Central memory CD4-positive, alpha-beta T cell (primary cell): ENCODE data around the gene IRF4.
"Not testable (repeated sequence)": the region's sequence is repeated elsewhere in the genome, so short reads cannot be mapped to it uniquely, and the experiment has no call there.

Experiments used
- DNase-seq: peaks from one replicate; pipeline ENCODE4 v3.0.0; 2022

The IRF4 gene

GRCh38 chr6:366389-367297 lies 24.9 kb upstream of the IRF4 start:
- no peak for DNase-seq

- no peak for DNase-seq
These were observed 24.2 kb upstream of the IRF4 start for GRCh38 chr6:367298-367794.

- no peak for DNase-seq
These were observed 23.5 kb upstream of the IRF4 start for GRCh38 chr6:367891-368630.

GRCh38 chr6:369559-370431 lies 21.8 kb upstream of the IRF4 start:
- no peak for DNase-seq

GRCh38 chr6:370555-370954 lies 21.0 kb upstream of the IRF4 start:
- DNase-seq, result no peak

GRCh38 chr6:371851-372250 lies 19.7 kb upstream of the IRF4 start:
- DNase-seq, result not testable (repeated sequence)

- DNase-seq, result no peak
These were observed 19.1 kb upstream of the IRF4 start for GRCh38 chr6:372336-372911.

- DNase-seq, result no peak
These were observed 18.5 kb upstream of the IRF4 start for GRCh38 chr6:373031-373430.

- DNase-seq, result no peak
These were observed 17.5 kb upstream of the IRF4 start for GRCh38 chr6:373773-374724.

GRCh38 chr6:374956-375355 lies 16.6 kb upstream of the IRF4 start:
- DNase-seq, result no peak

- DNase-seq, result no peak
These were observed 14.5 kb upstream of the IRF4 start for GRCh38 chr6:376827-377640.

- not testable (repeated sequence) for DNase-seq
These were observed 13.9 kb upstream of the IRF4 start for GRCh38 chr6:377641-378020.

- no peak for DNase-seq
These were observed 13.2 kb upstream of the IRF4 start for GRCh38 chr6:378090-378957.

GRCh38 chr6:378958-379409 lies 12.6 kb upstream of the IRF4 start:
- DNase-seq, result no peak

GRCh38 chr6:379410-380181 lies 12.0 kb upstream of the IRF4 start:
- no peak for DNase-seq

GRCh38 chr6:380234-381218 lies 11.0 kb upstream of the IRF4 start:
- no peak for DNase-seq
